GM10266 (cell line): ENCODE data around the gene LPCAT1.

ENCODE experiments used
- DNase-seq: peaks from one replicate; pipeline ENCODE4 v3.0.0; 2012; ENCODE audit errors: extremely low spot score
- CTCF ChIP-seq: IDR thresholded peaks from 2 replicates; pipeline ENCODE4 v1.5.1; 2012; ENCODE audit warnings: mild to moderate bottlenecking, low read depth; ENCODE audit not compliant: control insufficient read depth, insufficient read depth; ENCODE audit errors: missing control alignments

The LPCAT1 gene

GRCh38 chr5:1448511-1449011 lies 75.2 kb downstream of the LPCAT1 start:
- no peak for TF ChIP-seq CTCF
- no peak for DNase-seq

- TF ChIP-seq CTCF: no peak
- DNase-seq: no peak
Observed at GRCh38 chr5:1447671-1448361, 75.9 kb downstream of the LPCAT1 start.

- DNase-seq: no peak
- no peak for TF ChIP-seq CTCF
Observed at GRCh38 chr5:1446602-1447343, 77.0 kb downstream of the LPCAT1 start.

- no peak for DNase-seq
- TF ChIP-seq CTCF: no peak
Observed at GRCh38 chr5:1445689-1446601, 77.8 kb downstream of the LPCAT1 start.

- TF ChIP-seq CTCF: no peak
- no peak for DNase-seq
Observed at GRCh38 chr5:1445313-1445688, 78.5 kb downstream of the LPCAT1 start, which contains the start of gene SLC6A3. TSS of gene SLC6A3 (minus strand) at chr5:1445440. CDS start at chr5:1443197, 2,243 bp downstream.

GRCh38 chr5:1444361-1445189 lies 79.2 kb downstream of the LPCAT1 start:
- DNase-seq: no peak
- TF ChIP-seq CTCF: no peak
